Occipital lobe (tissue), 2 donors: ENCODE results near the gene LDAF1. TPM values are rescaled to one million over a fixed set of nuclear protein-coding genes. Genes with fewer than 3 reads are reported as not detected.
"Not testable (repeated sequence)": the region's sequence is repeated elsewhere in the genome, so short reads cannot be mapped to it uniquely, and the experiment has no call there.

ENCODE experiments used
- DNase-seq: peaks from one replicate; lab custom pipeline; 2025; lab: John Stamatoyannopoulos, UW
- total RNA-seq: library from RNA; depleted of rRNA; stranded (reverse); fragments of >200 nt; gene quantifications from one replicate; pipeline ENCODE4 v1.2.3, GENCODE V29; 2014

The LDAF1 gene
- total RNA-seq, 1 donor from 2014 or later, result 71.4 TPM

GRCh38 chr16:21161211-21161610, 2.7 kb downstream of the LDAF1 start:
- no peak for DNase-seq

GRCh38 chr16:21162661-21163151, 4.2 kb downstream of the LDAF1 start:
- DNase-seq, result no peak

- no peak for DNase-seq
Observed at GRCh38 chr16:21163576-21163975, 5.1 kb downstream of the LDAF1 start.

- no peak for DNase-seq
Observed at GRCh38 chr16:21164521-21165168, 6.2 kb downstream of the LDAF1 start.

GRCh38 chr16:21166561-21166961, 8.1 kb downstream of the LDAF1 start:
- DNase-seq, result no peak

- no peak for DNase-seq
Observed at GRCh38 chr16:21167360-21167759, 8.9 kb downstream of the LDAF1 start.

- no peak for DNase-seq
Observed at GRCh38 chr16:21167929-21168602, 9.6 kb downstream of the LDAF1 start.

GRCh38 chr16:21169249-21169981, 10.9 kb downstream of the LDAF1 start:
- DNase-seq, result no peak

GRCh38 chr16:21170116-21170515, 11.6 kb downstream of the LDAF1 start:
- not testable (repeated sequence) for DNase-seq

GRCh38 chr16:21172650-21173049, 14.2 kb downstream of the LDAF1 start:
- no peak for DNase-seq

GRCh38 chr16:21175397-21175796, 16.9 kb downstream of the LDAF1 start:
- DNase-seq, result no peak

GRCh38 chr16:21179126-21179982, 20.9 kb downstream of the LDAF1 start:
- no peak for DNase-seq

- DNase-seq, result no peak
Observed at GRCh38 chr16:21179983-21180365, 21.5 kb downstream of the LDAF1 start.

GRCh38 chr16:21183995-21184394, 25.5 kb downstream of the LDAF1 start:
- DNase-seq, result no peak

- DNase-seq, result no peak
Observed at GRCh38 chr16:21184834-21185233, 26.4 kb downstream of the LDAF1 start.

GRCh38 chr16:21185659-21186325, 27.3 kb downstream of the LDAF1 start:
- DNase-seq, result no peak

GRCh38 chr16:21186326-21186691, 27.8 kb downstream of the LDAF1 start:
- DNase-seq, result no peak

GRCh38 chr16:21189311-21189710, 30.8 kb downstream of the LDAF1 start:
- DNase-seq, result no peak

GRCh38 chr16:21190013-21190412, 31.5 kb downstream of the LDAF1 start:
- no peak for DNase-seq

GRCh38 chr16:21190599-21190998, 32.1 kb downstream of the LDAF1 start:
- DNase-seq, result no peak

GRCh38 chr16:21192991-21193390, 34.5 kb downstream of the LDAF1 start:
- DNase-seq, result no peak
